ENCODE data around the gene MOCOS.

MOCOS gene

GRCh38 chr18:36279001-36279400 is 91.7 kb downstream of the MOCOS start:
- DNase-seq, result no peak

DNA sequence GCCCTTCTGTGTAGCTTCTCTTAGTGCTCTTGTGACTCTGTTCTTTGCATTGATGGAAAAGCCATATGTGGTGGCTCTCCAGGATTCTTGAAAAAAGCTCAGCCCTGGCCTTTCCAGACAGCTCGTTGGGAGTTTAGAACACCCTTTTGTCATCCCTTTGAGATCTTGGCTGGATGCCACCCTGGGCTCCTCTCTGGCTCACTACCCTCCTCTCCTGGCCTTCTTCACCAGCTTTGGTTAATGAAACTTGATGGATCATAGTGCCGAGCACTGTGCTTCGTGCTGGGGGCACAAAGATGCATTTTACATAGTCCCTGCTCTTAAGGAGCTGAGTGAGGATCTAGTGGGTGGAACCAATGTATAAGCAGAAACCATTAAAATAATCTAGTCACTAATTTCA is 94.6 kb downstream of the MOCOS start:
- peak; percentile 12 for DNase-seq

- no peak for DNase-seq
Measured at GRCh38 chr18:36283448-36283847, 96.2 kb downstream of the MOCOS start.

GRCh38 chr18:36284268-36284667 is 97.0 kb downstream of the MOCOS start:
- no peak for DNase-seq

- DNase-seq, result peak; percentile 73
Measured at GRCh38 chr18:36284671-36285295, 97.5 kb downstream of the MOCOS start.

DNA sequence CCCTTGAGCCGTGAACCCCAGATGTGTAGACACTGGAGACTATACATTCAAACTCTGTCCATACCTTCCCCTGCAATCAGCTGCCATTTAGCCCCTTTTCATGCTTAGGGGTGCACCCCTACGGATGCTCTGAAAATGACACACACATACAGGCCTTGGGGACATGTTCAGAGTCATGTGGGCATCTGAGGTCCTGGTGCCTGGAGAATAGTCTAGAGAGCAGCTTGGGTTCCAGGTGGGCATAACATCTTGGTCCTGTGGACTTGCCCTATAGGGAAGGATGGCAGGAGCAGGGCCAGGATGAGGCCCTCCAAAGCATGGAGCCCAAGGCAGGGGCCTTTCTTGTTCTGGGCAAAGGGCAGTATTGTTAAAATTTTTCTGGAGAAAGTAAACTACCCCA is 100.4 kb downstream of the MOCOS start:
- DNase-seq, result no peak

GRCh38 chr18:36288689-36289088 is 101.4 kb downstream of the MOCOS start:
- DNase-seq, result no peak

- no peak for DNase-seq
Measured at GRCh38 chr18:36294031-36294430, 106.7 kb downstream of the MOCOS start.

GRCh38 chr18:36295214-36295613 is 107.9 kb downstream of the MOCOS start:
- DNase-seq, result no peak

DNA sequence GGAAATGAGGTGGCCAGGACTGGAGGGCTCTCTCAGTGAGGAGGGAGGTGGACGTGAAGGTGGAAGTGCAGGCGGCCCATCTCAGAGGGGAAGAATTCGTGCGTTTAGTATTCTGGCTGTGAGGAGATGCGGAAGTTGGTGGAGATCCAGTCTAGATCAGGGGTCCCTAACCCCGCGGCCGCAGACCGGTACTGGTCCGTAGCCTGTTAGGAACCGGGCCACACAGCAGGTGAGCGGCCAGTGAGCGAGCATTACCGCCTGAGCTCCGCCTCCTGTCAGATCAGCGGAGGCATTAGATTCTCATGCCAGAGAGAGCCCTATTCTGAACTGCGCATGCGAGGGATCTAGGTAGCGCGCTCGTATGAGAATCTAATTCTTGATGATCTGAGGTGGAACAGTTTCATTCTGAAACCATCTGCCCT is 108.6 kb downstream of the MOCOS start:
- no peak for DNase-seq

GRCh38 chr18:36296650-36297416 is 109.5 kb downstream of the MOCOS start:
- DNase-seq, result no peak

DNA sequence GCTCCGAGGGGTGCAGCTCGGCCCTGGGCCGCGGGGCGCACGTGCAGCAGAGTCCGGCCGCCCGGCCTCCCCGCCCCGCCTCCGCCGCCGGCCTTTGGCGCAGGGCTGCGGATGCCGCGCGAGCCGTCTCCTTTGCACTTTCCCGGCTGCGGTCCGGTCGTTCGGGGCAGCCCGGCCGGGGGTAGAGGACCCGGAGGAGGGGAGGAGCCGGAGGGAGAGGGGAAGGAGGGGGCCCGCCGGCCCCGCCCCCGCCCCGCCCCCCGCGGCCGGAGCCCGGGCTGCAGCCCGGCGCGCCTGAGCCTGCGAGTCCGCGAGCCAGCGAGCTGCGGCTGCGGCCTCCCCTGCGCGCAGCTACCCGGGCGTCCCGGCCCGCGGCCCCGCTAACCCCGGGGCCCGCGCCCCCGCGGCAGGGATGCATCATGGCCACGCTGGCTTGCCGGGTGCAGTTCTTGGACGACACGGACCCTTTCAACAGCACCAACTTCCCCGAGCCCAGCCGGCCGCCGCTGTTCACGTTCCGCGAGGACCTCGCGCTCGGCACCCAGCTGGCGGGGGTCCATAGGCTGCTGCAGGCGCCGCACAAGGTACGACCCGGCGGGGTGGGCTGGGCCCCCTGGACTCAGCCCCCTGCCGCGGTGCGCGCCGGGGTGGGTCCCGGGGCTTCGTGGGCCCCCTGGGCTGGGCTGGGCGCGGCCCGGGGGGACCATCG is 110.3 kb downstream of the MOCOS start, which contains the start of gene FHOD3:
Gene FHOD3, plus strand, starts transcription at position 297 of the 709 bp plus-strand sequence. Its CDS starts 123 bp downstream, at position 420.
- DNase-seq, result no peak

GRCh38 chr18:36298126-36298741 is 110.9 kb downstream of the MOCOS start:
- no peak for DNase-seq

GRCh38 chr18:36299015-36299414 is 111.7 kb downstream of the MOCOS start:
- no peak for DNase-seq

DNA sequence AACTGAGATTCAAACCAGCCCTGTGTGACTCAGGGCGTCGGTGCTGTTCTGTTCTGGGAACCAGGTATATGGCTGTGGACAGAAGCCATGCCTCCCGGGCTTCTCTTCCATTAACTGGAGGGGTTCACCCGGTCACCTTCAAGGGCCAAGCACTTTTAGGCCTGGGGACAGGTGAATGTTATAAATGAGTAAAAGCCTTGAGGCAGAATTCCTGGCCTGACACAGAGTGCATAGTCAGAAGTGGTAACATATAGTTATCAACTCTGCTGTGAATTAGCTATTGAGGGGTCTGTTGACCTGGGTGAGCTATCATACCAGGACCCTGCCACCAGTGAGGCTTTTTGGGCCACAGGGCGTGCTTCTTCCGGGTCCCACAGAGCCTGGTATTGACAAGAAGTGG is 112.9 kb downstream of the MOCOS start:
- no peak for DNase-seq

DNA sequence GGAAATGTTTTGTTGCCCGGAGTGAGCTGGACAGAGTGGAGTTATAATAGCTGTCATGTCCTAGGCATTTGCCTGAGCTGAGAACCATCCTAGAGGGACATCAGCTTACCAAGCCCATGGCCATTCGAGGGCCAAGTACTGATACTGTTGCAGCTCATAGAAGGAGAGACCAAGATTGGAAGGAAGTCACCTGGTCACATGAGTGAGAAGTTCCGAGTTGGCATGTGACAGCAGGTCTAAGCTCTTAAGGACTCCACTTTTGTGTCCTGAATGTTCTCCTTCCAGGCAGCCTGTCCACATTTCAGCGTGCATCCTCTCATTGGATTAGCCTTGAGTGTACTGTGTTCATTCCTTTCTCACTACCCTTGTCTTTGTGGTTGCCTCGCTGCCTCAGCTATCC is 114.6 kb downstream of the MOCOS start:
- DNase-seq, result no peak

GRCh38 chr18:36302676-36303075 is 115.4 kb downstream of the MOCOS start:
- no peak for DNase-seq

- DNase-seq, result no peak
Measured at GRCh38 chr18:36303211-36303844, 116.0 kb downstream of the MOCOS start.

GRCh38 chr18:36304723-36305122 is 117.4 kb downstream of the MOCOS start:
- DNase-seq, result no peak

GRCh38 chr18:36305375-36305774 is 118.1 kb downstream of the MOCOS start:
- DNase-seq, result no peak

- no peak for DNase-seq
Measured at GRCh38 chr18:36307513-36307912, 120.2 kb downstream of the MOCOS start.

DNA sequence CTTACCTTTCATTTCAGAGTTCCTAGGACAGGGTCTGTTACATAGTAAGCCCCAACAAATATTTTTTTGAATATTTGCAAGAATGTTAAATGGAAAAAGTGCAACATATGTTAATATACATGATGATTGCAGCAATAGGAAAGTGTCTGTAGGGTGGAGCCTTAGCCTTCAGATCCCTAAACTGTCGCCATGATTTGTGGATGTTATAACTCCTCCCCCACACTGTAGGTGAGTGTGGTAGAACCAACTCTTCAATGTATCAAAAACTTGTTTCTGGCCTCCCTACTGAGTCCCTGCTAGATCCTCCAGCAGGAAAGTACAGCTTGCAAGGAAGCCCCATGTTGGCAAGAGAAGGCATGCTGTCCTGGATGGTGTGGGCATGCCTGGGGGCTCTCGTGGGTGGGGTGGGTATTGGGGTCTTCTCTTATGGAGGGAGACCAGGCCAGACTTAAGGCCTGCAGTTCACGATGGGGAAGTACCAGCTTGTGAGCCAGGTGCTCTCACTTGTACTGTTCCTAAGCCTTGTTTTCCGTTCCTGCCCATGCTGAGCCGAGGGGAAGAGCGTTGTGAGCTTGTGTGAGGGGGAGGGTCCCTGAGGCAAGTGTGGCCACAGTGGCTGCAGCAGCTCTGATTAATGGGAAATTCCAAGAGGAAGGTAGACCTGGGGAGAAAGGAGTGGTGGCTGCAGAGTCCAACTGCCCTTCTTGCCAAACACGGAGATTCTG is 121.6 kb downstream of the MOCOS start:
- no peak for DNase-seq

Data from hematopoietic multipotent progenitor cell treated with erythropoietin and hydrocortisone succinate and interleukin-3 and kit ligand, for 8 days (in vitro differentiated cells).